ENCODE data around the gene INKA1. TPM values are rescaled to one million over a fixed set of nuclear protein-coding genes. Genes with fewer than 3 reads are reported as not detected.

Gene INKA1
- total and polyA plus RNA-seq, 9 of the 15 experiments (the other 6 are each of a cell fraction or from before 2014, with no cell fraction given), result 0.55 to 13.9 (median 6.7) TPM

DNA sequence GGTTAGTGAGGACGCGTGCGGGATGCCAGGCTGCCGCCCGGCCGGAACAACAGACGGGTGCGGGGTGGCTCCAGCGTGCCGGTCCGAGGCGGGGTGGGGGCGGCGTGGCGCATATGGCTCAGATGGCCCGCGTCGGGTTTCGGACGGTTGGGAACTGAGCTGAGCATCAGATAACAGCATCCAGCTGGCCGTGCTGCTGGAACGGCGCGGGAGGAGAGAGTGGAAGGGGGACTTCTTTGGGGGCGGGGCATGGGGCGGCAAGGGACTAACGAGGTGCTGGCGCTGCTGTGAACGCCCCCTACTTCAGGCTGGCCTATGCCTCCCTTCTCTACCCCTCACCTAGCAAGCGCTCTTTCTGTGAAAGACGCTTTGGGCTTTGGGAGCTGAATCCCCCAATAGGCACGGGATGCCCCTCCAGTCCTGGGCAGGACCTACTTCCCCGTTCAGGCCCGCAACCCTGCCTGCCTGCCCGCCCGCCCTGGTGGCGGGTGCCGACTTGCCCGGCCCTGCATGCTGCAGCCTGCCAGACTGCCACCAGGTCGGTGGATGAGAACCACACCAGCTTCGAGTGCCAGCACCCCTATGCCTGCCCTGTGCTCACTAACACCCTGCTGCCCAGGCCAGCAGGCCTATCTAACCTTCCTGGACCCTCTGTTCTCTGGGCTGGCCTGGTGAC lies 542 bp downstream of the INKA1 start (continued):
- TF ChIP-seq ILK (tag; IDR thresholded peaks at IDR 0.05; ENCODE audit: borderline replicate concordance, low read depth), result no peak
- TF ChIP-seq ZC3H4 (CRISPR knock-in tag; IDR thresholded peaks at IDR 0.05; ENCODE audit: borderline replicate concordance), result no peak
- peak; percentile 33; the same call in 1 of the 2 replicates for TF ChIP-seq CREM (IDR thresholded peaks at IDR 0.05; ENCODE audit: low read depth)
- no peak for TF ChIP-seq CHD2 (IDR thresholded peaks at IDR 0.05; ENCODE audit: low read depth, low read length)
- TF ChIP-seq KDM1A (IDR thresholded peaks at IDR 0.05), result no peak
- peak; percentile 8; the same call in 1 of the 2 replicates for TF ChIP-seq HNRNPL (IDR thresholded peaks at IDR 0.05; ENCODE audit: low read depth, low read length)
- no peak for TF ChIP-seq NR2F6 (CRISPR knock-in tag; IDR thresholded peaks at IDR 0.05)
- no peak for TF ChIP-seq EZH2 (IDR thresholded peaks at IDR 0.05; ENCODE audit: borderline replicate concordance, low read depth, low read length)
- TF ChIP-seq, protein P1, sequence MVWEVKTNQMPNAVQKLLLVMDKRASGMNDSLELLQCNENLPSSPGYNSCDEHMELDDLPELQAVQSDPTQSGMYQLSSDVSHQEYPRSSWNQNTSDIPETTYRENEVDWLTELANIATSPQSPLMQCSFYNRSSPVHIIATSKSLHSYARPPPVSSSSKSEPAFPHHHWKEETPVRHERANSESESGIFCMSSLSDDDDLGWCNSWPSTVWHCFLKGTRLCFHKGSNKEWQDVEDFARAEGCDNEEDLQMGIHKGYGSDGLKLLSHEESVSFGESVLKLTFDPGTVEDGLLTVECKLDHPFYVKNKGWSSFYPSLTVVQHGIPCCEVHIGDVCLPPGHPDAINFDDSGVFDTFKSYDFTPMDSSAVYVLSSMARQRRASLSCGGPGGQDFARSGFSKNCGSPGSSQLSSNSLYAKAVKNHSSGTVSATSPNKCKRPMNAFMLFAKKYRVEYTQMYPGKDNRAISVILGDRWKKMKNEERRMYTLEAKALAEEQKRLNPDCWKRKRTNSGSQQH (CRISPR knock-in tag; IDR thresholded peaks at IDR 0.05), result no peak
- TF ChIP-seq, protein P2, sequence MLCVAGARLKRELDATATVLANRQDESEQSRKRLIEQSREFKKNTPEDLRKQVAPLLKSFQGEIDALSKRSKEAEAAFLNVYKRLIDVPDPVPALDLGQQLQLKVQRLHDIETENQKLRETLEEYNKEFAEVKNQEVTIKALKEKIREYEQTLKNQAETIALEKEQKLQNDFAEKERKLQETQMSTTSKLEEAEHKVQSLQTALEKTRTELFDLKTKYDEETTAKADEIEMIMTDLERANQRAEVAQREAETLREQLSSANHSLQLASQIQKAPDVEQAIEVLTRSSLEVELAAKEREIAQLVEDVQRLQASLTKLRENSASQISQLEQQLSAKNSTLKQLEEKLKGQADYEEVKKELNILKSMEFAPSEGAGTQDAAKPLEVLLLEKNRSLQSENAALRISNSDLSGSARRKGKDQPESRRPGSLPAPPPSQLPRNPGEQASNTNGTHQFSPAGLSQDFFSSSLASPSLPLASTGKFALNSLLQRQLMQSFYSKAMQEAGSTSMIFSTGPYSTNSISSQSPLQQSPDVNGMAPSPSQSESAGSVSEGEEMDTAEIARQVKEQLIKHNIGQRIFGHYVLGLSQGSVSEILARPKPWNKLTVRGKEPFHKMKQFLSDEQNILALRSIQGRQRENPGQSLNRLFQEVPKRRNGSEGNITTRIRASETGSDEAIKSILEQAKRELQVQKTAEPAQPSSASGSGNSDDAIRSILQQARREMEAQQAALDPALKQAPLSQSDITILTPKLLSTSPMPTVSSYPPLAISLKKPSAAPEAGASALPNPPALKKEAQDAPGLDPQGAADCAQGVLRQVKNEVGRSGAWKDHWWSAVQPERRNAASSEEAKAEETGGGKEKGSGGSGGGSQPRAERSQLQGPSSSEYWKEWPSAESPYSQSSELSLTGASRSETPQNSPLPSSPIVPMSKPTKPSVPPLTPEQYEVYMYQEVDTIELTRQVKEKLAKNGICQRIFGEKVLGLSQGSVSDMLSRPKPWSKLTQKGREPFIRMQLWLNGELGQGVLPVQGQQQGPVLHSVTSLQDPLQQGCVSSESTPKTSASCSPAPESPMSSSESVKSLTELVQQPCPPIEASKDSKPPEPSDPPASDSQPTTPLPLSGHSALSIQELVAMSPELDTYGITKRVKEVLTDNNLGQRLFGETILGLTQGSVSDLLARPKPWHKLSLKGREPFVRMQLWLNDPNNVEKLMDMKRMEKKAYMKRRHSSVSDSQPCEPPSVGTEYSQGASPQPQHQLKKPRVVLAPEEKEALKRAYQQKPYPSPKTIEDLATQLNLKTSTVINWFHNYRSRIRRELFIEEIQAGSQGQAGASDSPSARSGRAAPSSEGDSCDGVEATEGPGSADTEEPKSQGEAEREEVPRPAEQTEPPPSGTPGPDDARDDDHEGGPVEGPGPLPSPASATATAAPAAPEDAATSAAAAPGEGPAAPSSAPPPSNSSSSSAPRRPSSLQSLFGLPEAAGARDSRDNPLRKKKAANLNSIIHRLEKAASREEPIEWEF (CRISPR knock-in tag; IDR thresholded peaks at IDR 0.05), result no peak
- 0 out of 2 replicates have a peak, but pooled peaks have one; percentile 13 for TF ChIP-seq ARID1B (IDR thresholded peaks at IDR 0.05)
- peak; percentile 60 for TF ChIP-seq MYC (IDR thresholded peaks at IDR 0.05; ENCODE audit: low read depth, low read length)
- TF ChIP-seq MYC (CRISPR knock-in tag; IDR thresholded peaks at IDR 0.05; ENCODE audit: borderline replicate concordance, low read depth), result no peak
- TF ChIP-seq SAP30 (IDR thresholded peaks at IDR 0.05; ENCODE audit: borderline replicate concordance, insufficient read depth, low read depth, low read length, poor library complexity, severe bottlenecking), result peak; percentile 13
- TF ChIP-seq BMI1 (IDR thresholded peaks at IDR 0.05; ENCODE audit: low read length), result no peak
- no peak for TF ChIP-seq DIDO1 (tag; IDR thresholded peaks at IDR 0.05; ENCODE audit: low read depth)
- TF ChIP-seq, protein P3, sequence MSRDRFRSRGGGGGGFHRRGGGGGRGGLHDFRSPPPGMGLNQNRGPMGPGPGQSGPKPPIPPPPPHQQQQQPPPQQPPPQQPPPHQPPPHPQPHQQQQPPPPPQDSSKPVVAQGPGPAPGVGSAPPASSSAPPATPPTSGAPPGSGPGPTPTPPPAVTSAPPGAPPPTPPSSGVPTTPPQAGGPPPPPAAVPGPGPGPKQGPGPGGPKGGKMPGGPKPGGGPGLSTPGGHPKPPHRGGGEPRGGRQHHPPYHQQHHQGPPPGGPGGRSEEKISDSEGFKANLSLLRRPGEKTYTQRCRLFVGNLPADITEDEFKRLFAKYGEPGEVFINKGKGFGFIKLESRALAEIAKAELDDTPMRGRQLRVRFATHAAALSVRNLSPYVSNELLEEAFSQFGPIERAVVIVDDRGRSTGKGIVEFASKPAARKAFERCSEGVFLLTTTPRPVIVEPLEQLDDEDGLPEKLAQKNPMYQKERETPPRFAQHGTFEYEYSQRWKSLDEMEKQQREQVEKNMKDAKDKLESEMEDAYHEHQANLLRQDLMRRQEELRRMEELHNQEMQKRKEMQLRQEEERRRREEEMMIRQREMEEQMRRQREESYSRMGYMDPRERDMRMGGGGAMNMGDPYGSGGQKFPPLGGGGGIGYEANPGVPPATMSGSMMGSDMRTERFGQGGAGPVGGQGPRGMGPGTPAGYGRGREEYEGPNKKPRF (IDR thresholded peaks at IDR 0.05; ENCODE audit: low read depth, low read length), result no peak
- no peak for TF ChIP-seq NCOA6 (IDR thresholded peaks at IDR 0.05)

Measured in K562 (cell line).